Left lung (tissue), 10 donors: ENCODE data around the gene OSBPL5. TPM values are rescaled to one million over a fixed set of nuclear protein-coding genes. Genes with fewer than 3 reads are reported as not detected.

ENCODE experiments used
- ATAC-seq: fragments of 200-7000 bp; cut with Tn5 transposase; one replicate; pipeline ENCODE4 v1.9.1; 2020; ENCODE audit warnings: moderate library complexity
- DNase-seq, 4 donors: peaks; one replicate each; pipeline ENCODE4 v3.0.0-alpha.2; 2013 to 2020
- H3K27ac ChIP-seq, 2 donors: fragments of 200-600 bp; sonication (generic) in 1 of 2; one replicate each; pipeline versions ENCODE4 v1.5.0 to v1.8.0; 2020 to 2021
- H3K27me3 ChIP-seq, 2 donors: fragments of 200-600 bp; sonication (generic) in 1 of 2; one replicate each; pipeline versions ENCODE4 v1.5.0 to v1.8.0; 2020 to 2021
- H3K36me3 ChIP-seq, 2 donors: fragments of 200-600 bp; sonication (generic) in 1 of 2; one replicate each; pipeline versions ENCODE4 v1.5.0 to v1.8.0; 2020 to 2021
- H3K4me1 ChIP-seq, 2 donors: fragments of 200-600 bp; one replicate each; pipeline ENCODE4 v1.8.0; 2021
- H3K4me3 ChIP-seq, 2 donors: fragments of 200-600 bp; sonication (generic) in 1 of 2; one replicate each; pipeline versions ENCODE4 v1.5.0 to v1.8.0; 2020 to 2021; ENCODE audit warnings: mild to moderate bottlenecking in 1 of 2
- H3K9me3 ChIP-seq, 2 donors: fragments of 200-600 bp; sonication (generic) in 1 of 2; one replicate each; pipeline versions ENCODE4 v1.5.0 to v1.8.0; 2020 to 2021
- intact Hi-C, 2 donors: fragments of 100-400 bp; cut with DNase I; formaldehyde crosslinking; loops; one replicate each; pipeline versions ENCODE4 v1.11.2 to v1.14.2; 2022
- polyA plus RNA-seq, 6 donors: library from polyadenylated mRNA; unstranded; fragments of 120-200 nt; gene quantifications; one replicate each; pipeline ENCODE4 v1.2.1, GENCODE V29; 2013; ENCODE audit not compliant: insufficient read length in 6 of 6
- total RNA-seq, 2 donors: library from RNA; stranded (reverse); fragmentation: NEBNext Ultra II Directional; extraction: Animal tissue kit (Norgen Biotek cat#: 25700); gene quantifications; one replicate each; pipeline ENCODE4 v1.2.1, GENCODE V29; 2021
- TF ChIP-seq, protein P1 (sequence below), 2 donors: fragments of 200-600 bp; sonication (generic) in 1 of 2; IDR thresholded peaks; one replicate each; pipeline versions ENCODE4 v1.5.0 to v1.8.0; 2021; ENCODE audit warnings: antibody characterized with exemption in 2 of 2
- donor health status: DM: no; HTN: yes; CAD: no.
- donor health status: DM: no; HTN: no; CAD: no.

The OSBPL5 gene
- total and polyA plus RNA-seq, 8 donors = 19.5 to 39.6 (median 30.4) TPM

GRCh38 chr11:3123761-3124733 is 41.1 kb downstream of the OSBPL5 start:
- Histone ChIP-seq H3K27ac (peak overlapping the region in 1 of 2 donors; percentile 49), H3K4me3 (no peak overlapping the region), H3K4me1 (peaks cover 13 to 41% of the 10 kb centered on the region in 2 donors), H3K36me3 (peaks cover 0 to 55% of the 10 kb centered on the region in 2 donors), H3K9me3 (no peaks in the 10 kb centered on the region), H3K27me3 (no peaks in the 10 kb centered on the region)
- ATAC-seq (peak; percentile 71), DNase-seq (peak in 3 of 4 donors; percentile 58 to 84 (median 78))
- TF ChIP-seq, protein P1, sequence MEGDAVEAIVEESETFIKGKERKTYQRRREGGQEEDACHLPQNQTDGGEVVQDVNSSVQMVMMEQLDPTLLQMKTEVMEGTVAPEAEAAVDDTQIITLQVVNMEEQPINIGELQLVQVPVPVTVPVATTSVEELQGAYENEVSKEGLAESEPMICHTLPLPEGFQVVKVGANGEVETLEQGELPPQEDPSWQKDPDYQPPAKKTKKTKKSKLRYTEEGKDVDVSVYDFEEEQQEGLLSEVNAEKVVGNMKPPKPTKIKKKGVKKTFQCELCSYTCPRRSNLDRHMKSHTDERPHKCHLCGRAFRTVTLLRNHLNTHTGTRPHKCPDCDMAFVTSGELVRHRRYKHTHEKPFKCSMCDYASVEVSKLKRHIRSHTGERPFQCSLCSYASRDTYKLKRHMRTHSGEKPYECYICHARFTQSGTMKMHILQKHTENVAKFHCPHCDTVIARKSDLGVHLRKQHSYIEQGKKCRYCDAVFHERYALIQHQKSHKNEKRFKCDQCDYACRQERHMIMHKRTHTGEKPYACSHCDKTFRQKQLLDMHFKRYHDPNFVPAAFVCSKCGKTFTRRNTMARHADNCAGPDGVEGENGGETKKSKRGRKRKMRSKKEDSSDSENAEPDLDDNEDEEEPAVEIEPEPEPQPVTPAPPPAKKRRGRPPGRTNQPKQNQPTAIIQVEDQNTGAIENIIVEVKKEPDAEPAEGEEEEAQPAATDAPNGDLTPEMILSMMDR (IDR thresholded peaks at IDR 0.05) = no peak
- intact Hi-C loops = no loop called here

GRCh38 chr11:3123305-3123704 is 41.8 kb downstream of the OSBPL5 start:
- Histone ChIP-seq H3K4me1 (peaks cover 13 to 41% of the 10 kb centered on the region in 2 donors), H3K9me3 (no peaks in the 10 kb centered on the region), H3K27ac (no peak overlapping the region), H3K4me3 (no peak overlapping the region), H3K27me3 (no peaks in the 10 kb centered on the region), H3K36me3 (peaks cover 0 to 54% of the 10 kb centered on the region in 2 donors)
- intact Hi-C loops = no loop called here
- DNase-seq (peak in 2 of 4 donors; percentile 49 to 76), ATAC-seq (peak; percentile 17)
- TF ChIP-seq, protein P1 (IDR thresholded peaks at IDR 0.05) = no peak

GRCh38 chr11:3122775-3123201 is 42.3 kb downstream of the OSBPL5 start:
- Histone ChIP-seq H3K36me3 (peaks cover 0 to 58% of the 10 kb centered on the region in 2 donors), H3K27ac (no peak overlapping the region), H3K4me1 (peaks cover 13 to 41% of the 10 kb centered on the region in 2 donors), H3K4me3 (no peak overlapping the region), H3K27me3 (no peaks in the 10 kb centered on the region), H3K9me3 (no peaks in the 10 kb centered on the region)
- ATAC-seq (no peak), DNase-seq (peak in 2 of 4 donors; percentile 30 to 39)
- intact Hi-C loops = no loop called here
- TF ChIP-seq, protein P1 (IDR thresholded peaks at IDR 0.05) = no peak

DNA sequence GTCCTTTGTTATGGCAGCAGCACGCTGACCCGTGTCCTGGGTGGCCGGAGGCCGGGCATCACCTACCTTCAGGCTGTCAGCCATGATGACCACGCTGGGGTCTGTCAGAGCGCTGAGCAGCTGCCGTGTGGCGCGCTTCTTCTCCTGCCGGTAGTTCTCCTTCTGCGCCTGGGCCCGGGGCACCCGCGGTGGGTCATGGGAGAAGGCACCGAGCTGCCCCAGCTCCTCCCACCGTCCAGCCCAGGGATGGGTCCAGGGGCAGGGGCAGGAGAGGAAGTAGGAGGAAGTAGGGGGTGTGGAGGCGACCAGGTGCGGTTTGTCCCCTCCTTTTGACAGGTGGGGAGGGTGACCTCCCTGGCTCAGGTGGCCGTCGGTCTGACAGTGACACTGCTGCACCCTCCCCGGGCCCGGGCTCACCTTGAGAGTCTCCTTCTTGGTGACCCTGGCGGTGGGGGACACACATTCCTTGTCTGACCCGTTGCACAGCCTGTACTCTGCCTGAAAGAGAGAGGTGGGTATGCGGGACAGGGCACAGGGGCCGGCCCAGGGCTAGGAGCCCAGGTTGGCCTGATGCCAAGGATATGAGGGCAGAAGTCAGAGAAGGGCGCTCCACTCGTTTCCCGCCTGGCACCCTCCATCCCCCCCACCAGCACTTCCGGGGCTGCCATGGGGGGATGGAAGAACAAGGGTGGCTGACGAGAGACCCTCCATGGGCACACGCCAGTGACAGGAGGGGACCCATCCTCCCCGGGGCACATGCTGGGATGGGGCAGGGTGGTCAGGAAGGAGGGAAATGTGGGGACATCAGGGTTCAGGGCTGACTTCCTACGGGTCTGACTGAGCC is 43.0 kb downstream of the OSBPL5 start:
- Histone ChIP-seq H3K4me1 (peaks cover 13 to 38% of the 10 kb centered on the region in 2 donors), H3K27me3 (no peaks in the 10 kb centered on the region), H3K27ac (no peak overlapping the region), H3K4me3 (no peak overlapping the region), H3K36me3 (peaks cover 0 to 62% of the 10 kb centered on the region in 2 donors), H3K9me3 (no peaks in the 10 kb centered on the region)
- intact Hi-C loops = no loop called here
- TF ChIP-seq, protein P1 (IDR thresholded peaks at IDR 0.05) = no peak
- peak in 2 of 4 donors; percentile 30 to 76 for DNase-seq
- ATAC-seq = no peak
